Measurements from ENCODE around the gene TNP2. TPM values are rescaled to one million over a fixed set of nuclear protein-coding genes. Genes with fewer than 3 reads are reported as not detected.

TNP2 gene
- total and polyA plus RNA-seq, 8 donors, result not detected

DNA sequence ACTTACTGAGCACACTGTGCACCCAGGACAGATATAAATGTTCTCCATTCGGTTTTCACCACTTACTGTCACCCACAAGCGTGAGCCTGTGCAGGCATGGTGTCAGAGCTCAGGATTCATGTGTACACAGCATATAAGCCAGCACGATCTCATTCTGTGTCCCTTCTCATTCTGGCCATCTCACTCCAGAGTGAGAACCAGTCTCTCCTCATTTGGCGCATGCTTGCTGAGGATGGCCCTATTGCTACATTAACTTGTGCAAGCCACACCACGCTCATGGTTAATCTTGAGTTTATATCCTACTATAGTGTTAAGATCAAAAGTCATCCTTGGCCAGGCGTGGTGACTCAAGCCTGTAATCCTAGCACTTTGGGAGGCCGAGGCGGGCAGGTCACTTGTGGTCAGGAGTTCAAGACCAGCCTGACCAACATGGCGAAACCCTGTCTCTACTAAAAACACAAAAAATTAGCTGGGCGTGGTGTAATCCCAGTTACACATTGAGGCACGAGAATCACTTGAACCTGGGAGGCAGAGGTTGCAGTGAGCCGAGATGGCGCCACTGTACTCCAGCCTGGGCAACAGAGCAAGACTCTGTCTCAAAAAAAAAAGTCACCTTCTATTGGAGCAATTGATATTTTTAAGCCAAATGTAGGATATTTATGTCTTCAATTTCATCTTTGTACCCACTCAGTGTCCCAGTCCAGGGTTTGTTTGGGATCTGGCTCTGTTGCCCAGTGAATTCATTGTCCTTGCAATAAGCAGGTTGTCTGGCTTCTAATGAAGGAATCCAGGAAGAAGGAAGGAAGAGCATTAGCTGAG lies 34.0 kb downstream of the TNP2 start:
- H3K27me3 ChIP-seq, result no peaks in the 10 kb centered on the region
- DNase-seq, result no peak
- H3K36me3 ChIP-seq, result no peaks in the 10 kb centered on the region
- H3K9me3 ChIP-seq, result no peaks in the 10 kb centered on the region
- intact Hi-C loops (cut with DNase I; ENCODE audit: low total_unique reads), result no loop called here
- peak in 1 of 3 donors; percentile 12 for TF ChIP-seq POLR2AphosphoS5 (IDR thresholded peaks at IDR 0.05)
- no peak for TF ChIP-seq POLR2A (IDR thresholded peaks at IDR 0.05)
- WGBS, 5 donors, result 83 to 91% (median 87%) methylated on average over 13 of the region's 13 CpGs
- peak overlapping the region in 1 of 5 donors; percentile 14 for H3K27ac ChIP-seq
- peaks cover 8 to 22% (median 10%) of the 10 kb centered on the region in 4 donors for H3K4me1 ChIP-seq
- H3K4me3 ChIP-seq, result no peak overlapping the region

DNA sequence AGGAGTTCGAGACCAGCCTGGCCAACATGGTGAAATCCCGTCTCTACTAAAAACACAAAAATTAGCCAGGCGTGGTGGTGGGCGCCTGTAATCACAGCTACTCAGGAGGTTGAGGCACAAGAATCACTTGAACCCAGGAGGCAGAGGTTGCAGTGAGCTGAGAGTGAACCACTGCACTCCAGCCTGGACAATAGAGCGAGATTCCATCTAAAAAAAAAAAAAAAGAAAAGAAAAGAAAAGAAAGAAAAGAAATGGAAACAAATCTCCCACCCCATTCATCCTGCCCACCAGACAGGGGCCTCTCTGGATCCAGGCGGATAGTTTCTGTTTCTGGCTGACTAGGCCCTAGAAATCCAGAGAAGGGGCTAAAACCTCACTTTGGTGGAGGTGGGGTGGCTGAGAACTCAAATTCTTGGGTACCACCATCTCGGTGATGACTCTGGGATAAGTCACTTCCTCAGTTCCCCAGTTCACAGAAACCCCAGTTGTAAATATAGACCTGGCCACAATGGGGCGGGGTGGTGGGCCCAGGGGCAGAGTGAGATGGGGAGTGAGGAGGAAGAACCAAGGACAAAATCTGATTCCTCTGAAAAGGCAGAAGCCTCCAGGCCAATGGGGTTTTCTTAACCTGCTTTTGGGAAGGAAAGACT lies 35.3 kb downstream of the TNP2 start:
- DNase-seq, result no peak
- peak overlapping the region; percentile 7 to 77 (median 73) for H3K27ac ChIP-seq
- intact Hi-C loops (cut with DNase I; ENCODE audit: low total_unique reads), result no loop called here

DNA sequence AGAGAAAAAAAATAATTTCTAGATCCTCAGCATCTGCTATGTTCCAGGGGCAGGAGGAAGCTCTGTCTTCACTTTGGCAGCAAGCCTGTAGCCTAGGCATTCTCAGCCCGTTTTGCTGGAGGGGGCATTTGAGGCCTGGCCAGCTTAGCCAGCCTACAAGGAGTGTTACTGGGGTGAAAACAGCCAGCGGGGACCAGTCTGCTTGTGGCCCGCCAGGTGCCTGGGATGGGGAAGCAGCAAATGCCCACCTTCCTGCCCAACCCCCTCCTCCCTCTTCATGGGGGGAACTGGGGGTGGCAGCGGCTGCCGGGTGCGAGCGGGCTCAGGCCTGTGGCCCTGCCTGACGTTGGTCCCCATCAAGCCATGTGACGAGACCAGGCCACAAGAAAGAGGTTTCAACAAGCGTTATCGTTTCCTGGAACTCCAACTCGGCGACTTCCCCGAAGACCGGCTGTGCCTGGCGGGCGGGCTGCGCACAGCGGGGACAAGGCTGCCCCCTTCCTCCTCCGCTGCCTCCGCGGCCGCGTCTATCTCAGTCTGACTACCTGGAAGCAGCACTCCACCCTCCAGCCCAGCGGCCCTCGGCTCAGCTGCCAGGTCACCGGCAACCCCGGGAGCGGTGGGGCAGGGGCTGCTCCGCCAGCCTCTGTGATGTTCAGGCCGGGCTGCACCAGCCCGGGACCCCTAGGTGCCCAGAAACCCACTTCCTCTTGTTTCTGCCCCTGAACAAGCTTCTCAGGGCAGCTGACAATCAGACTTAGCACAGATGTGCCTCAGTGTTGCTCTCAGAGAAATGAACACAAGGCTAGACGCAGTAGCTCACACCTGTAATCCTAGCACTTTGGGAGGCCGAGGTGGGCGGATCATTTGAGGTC lies 36.0 kb downstream of the TNP2 start:
- TF ChIP-seq POLR2A (IDR thresholded peaks at IDR 0.05) (no peak), EP300 (IDR thresholded peaks at IDR 0.05) (no peak), POLR2AphosphoS5 (IDR thresholded peaks at IDR 0.05) (peak in 2 of 3 donors; percentile 33 to 44), CTCF (IDR thresholded peaks at IDR 0.05) (no peak)
- peaks cover 8 to 22% (median 10%) of the 10 kb centered on the region in 4 donors for H3K4me1 ChIP-seq
- no peak overlapping the region for H3K4me3 ChIP-seq
- peak overlapping the region; percentile 67 to 77 (median 73) for H3K27ac ChIP-seq
- H3K9me3 ChIP-seq, result no peaks in the 10 kb centered on the region
- H3K36me3 ChIP-seq, result no peaks in the 10 kb centered on the region
- peak; percentile 64 to 84 for DNase-seq
- WGBS, 5 donors, result 22 to 54% (median 37%) methylated on average over 25 to 35 of the region's 35 CpGs
- H3K27me3 ChIP-seq, result no peaks in the 10 kb centered on the region
- intact Hi-C loops (cut with DNase I; ENCODE audit: low total_unique reads), result no loop called here

More for the DNA sequence above, 35.3 kb downstream of the TNP2 start:
- TF ChIP-seq CTCF (IDR thresholded peaks at IDR 0.05) (no peak), EP300 (IDR thresholded peaks at IDR 0.05) (no peak), POLR2A (IDR thresholded peaks at IDR 0.05) (no peak)
- 69 to 85% (median 81%) methylated on average over 8 of the region's 8 CpGs for WGBS, 5 donors
- no peak overlapping the region for H3K4me3 ChIP-seq
- no peaks in the 10 kb centered on the region for H3K9me3 ChIP-seq
- no peaks in the 10 kb centered on the region for H3K36me3 ChIP-seq
- no peaks in the 10 kb centered on the region for H3K27me3 ChIP-seq
- peaks cover 8 to 22% (median 10%) of the 10 kb centered on the region in 4 donors for H3K4me1 ChIP-seq

- DNase-seq, result no peak
- Histone ChIP-seq H3K4me3 (no peak overlapping the region), H3K27me3 (no peaks in the 10 kb centered on the region), H3K36me3 (no peaks in the 10 kb centered on the region), H3K4me1 (peaks cover 8 to 22% (median 10%) of the 10 kb centered on the region in 4 donors), H3K27ac (peak overlapping the region in 4 of 5 donors; percentile 67 to 77 (median 74)), H3K9me3 (no peaks in the 10 kb centered on the region)
- WGBS, 5 donors, result 83 to 100% (median 94%) methylated on average over 1 to 2 of the region's 3 CpGs
- intact Hi-C loops (cut with DNase I; ENCODE audit: low total_unique reads), result no loop called here
- TF ChIP-seq EP300 (IDR thresholded peaks at IDR 0.05) (no peak), POLR2A (IDR thresholded peaks at IDR 0.05) (no peak), CTCF (IDR thresholded peaks at IDR 0.05) (no peak), POLR2AphosphoS5 (IDR thresholded peaks at IDR 0.05) (no peak)
These were observed 36.7 kb downstream of the TNP2 start for GRCh38 chr16:11232302-11232851.
